Activated T-helper 1 cell treated with Interleukin-2 at 50 U/mL for 16 hours (primary cell): ENCODE measurements around the gene ZNF778.

Experiments used
- DNase-seq: peaks from one replicate; pipeline ENCODE4 v3.0.0-alpha.2; 2020; ENCODE audit warnings: low read depth

ZNF778 gene

DNA sequence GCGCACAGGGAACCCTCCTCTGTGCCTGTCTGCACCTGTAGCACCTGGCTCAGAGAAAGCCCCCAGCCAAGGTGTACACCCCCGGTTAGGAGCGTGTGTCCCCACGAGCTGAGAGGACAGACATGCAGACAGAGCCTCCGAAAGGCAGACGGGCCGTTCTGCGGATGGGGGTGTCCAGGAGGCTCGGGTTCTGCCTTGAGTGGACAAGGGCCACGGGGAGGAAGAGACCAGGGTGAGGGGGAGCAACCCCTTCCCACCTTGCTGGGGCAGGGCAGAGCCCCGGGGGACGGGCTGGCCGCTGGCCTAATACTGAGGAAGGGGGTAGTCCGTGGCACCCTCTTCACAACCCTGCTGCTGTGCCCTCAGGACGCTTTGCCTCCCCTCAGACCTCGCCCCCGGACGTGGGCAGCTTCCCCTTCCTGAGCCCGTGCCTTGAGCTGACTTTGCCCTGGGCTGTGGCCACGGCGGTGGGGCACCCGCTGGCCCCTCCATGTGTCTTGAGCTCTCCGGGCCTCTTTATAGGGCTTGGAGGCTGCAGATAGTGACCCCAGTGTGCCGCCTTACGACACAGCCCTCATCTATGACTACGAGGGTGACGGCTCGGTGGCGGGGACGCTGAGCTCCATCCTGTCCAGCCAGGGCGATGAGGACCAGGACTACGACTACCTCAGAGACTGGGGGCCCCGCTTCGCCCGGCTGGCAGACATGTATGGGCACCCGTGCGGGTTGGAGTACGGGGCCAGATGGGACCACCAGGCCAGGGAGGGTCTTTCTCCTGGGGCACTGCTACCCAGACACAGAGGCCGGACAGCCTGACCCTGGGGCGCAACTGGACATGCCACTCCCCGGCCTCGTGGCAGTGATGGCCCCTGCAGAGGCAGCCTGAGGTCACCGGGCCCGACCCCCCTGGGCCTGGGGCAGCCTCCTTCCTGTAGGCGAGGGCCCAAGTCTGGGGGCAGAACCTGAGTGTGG, 22.9 kb upstream of the ZNF778 start:
- no peak for DNase-seq

DNA sequence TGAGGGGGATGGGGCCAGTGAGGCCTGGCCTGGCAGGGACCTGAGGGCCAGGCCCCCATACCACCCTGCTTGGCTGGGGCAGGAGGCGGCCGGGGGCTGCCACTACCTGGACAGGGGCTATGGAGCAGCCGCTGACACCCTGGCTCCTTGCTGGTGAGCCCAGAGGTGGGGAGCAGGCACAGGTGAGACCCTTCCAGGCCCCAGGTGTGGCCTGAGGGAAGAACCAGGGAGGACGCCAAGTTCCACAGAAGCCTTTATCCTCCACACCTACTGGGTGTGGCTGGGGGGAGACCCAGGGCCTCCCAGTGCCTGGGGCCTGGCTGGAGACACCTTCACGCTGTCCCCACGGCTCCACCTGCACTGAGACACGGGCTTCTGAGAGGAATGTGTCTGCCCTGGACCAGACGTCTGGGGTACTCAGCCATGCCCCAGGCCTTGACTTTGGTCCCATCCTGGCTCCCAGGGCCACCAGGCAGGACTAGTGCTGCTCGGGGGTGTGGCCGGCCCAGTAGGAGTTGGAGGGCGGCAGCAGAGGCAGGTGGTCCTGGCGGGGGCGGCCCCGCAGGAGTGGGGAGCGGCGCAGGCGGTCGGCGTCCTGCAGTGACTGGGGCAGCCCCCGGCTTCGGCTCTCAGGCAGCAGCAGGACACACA, 21.9 kb upstream of the ZNF778 start:
- DNase-seq = no peak

DNA sequence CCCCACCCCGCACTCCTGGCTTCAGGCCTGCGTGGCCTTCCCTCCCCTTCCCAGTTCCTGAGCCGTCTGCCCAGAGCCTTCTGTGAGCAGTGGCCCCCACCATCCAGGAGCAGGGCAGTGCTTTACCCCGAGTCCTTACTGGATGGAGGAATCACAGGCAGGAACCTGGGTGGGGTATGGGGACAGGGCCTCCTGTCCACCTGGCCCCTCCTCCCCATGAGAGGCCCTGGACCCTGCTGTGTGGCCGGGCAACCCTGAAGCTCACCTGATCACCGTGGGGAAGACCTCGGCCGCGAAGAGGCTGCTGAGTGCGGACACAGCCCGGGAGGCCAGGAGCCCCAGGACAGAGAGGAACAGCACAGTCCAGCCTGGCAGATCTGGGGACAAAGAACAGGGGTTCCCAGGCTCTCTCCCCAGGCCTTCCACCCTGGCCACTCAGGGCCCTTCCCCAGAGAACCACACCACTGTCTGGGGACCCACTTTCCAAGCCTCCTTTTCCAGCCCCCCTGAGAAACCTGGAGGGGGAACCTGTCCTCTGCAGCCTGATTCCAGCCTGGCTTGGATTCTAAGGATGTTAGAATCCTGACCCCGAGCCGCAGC, 20.4 kb upstream of the ZNF778 start:
- DNase-seq = no peak

DNA sequence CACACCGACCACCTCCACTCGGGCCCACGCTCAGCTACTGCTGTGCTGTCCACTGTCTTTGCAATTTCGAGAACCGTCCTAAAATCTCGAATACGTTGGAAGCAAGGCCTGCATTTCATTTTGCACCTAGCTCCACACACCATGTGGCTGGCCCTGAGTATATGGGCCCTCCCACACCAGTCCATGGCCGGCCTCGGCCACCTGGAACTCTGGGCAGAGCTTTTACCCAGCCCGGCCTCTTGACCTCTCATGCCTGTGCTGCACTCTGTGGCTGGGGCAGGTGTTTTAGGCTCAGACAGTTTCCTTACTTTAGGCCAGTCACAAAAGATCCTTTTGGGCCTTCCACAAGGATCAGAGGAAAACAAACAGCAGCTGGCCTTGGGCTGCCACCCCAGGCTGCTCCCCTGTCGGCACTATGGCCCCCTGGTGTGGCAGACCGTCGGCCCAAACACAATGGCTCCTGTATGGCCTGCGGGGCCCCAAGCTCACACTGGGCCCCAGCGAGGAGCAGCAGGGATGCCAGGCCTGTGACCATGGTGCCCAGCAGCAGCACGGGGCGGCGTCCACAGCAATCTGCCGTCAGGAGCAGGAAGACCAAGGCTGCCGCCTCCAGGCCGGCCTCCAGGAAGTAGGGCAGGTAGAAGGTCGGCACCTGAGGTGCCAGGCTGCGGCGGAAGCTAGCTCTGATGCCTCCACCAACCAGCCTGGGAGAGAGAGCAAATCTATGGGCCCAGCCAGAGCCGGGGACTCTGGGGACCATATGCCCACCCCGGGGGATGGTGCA, 19.7 kb upstream of the ZNF778 start:
- DNase-seq = no peak

DNA sequence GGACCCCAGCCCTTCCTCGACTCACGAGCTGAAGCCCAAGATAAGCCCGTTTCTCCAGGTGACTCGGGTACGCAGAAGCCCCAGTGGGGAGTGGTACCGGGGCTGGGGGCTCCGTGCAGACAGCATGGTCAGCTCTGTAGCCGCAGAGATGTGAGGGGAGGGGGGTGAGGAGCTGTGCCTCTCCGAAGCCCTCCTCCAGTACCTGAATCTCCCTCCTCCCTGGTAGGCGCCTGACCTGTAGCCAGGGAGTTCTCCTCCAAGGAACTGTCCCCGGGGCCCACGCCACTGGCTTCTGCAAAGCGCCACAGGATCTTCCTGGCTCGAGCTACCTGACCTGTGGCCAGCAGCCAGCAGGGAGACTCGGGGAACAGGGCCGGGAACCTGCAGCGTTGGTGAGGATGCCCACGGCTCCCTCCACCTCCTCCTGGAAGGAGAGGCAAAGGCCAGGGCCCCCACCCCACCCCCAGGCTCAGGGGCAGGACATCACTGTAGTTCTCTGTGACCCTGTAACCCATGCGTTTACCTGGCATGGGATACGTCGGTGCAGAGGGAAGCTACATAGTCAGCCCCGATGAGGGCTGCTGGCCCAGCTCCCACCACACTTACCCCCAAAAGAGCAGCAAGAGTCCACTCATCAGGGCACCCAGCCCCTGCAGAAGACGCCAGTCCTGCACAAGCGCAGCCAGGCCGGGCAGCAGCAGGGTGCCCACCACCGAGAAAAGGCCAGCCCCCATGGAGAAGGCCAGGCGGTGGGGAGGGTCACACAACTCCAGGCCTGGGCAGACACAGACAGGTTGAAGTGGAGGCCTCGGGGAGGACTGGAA, 18.9 kb upstream of the ZNF778 start:
- no peak for DNase-seq

DNA sequence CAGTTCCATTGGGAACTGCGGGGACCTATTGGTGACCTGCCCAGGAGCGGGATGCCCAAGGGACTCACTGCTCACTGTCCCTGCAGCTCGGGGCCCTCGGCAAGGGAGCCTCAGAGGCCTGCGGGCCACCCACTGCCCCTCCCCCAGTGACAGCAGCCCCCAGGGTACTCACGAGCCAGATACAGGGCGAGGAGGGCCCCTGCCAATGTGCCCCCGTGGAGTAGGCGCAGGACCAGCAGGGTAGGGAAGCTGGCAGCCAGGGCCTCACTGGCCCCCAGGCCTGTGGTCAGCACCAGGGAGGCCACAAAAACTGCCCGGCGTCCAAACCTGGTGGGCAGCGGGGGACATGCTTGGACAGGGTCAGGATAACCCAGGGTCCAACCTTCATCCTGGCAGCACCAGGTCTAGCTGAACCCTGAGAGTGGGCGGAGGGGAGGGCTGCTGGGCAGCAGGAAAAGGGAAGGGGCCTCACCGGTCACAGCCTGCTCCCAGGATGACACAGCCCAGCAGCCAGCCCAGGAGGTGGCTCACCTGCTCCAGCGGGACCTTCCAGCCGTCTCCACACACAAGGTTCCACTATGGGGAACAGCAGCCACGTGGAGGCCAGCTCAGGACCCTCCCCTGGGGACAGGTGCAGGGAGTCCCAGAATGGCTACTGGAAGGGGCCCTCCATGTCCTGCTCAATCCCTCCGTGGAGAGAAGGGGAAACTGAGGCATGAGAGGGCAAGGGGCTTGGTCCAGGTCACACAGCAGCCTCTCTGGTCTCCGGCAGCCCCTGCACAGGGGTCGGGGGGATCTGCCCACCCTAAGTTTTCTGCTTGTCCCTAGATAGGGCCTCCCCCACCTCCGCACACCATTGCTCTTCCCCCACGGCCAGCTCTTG, 18.0 kb upstream of the ZNF778 start:
- DNase-seq = no peak

DNA sequence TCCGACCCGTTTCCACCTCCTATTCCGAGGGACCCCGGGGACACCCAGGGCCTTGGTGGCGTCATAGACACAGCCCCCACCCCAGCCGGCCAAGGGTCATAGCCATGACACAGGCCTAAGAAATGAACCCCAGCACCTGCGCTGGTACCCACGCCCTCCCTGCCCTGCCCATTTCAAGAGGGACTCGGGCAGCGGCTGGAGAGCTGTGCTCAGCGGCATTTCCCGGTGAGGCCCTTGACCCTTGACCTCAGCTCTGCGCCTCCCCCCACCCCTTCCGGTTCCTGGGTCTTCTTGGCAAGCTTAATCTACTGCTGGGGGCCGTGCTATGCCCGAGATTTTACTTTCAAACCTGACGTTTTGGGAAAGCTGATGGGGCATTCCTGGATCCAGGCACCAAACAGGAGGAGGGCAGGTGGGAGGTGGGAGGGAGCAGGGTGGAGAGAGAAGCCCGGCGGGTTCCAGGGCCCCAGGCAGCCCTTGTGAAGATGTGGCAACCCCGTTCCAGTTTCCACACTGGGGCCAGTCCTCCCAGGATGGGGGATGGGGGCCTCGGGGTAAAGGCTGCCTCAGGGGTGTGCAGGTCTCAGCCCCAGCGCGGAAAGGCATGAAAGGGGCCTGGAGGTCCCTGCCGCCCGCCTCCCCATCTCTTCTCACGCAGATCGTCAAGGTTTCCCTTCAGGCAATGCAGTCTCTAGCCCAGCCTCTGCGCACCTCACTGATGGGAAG, 17.2 kb upstream of the ZNF778 start, which contains the start of gene SLC22A31:
SLC22A31 (minus strand) TSS at position 414 of the 726 bp plus-strand sequence; CDS start at position 378, 36 bp downstream.
- no peak for DNase-seq

DNA sequence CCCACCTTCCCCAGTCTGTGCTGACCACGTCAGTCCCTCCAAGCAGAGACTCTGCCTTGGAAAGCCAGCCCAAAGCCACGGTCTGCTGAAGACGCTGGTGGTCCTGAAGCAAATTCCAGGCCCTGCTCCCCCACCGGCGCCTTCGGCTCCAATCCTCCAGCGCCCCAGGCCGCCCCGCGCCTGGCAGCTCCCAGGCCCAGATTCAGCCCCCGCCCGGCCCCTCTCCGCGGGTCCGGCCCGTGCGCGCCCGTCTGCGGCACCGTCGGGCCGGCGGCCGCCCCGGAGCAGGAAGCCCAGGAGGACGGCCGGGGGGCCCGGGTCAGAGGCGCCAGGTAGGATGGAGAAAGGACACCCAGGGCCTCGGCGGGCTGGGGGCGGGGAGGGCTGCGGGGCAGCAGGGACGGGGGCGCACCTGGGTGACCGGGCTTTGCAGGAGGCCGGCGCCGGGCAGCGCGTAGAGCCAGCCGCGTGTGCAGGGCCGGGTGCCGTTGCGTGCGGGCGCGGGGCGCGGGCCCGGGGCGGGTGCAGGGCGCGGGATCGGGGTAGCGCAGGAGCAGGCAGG, 16.6 kb upstream of the ZNF778 start:
- DNase-seq = no peak

DNA sequence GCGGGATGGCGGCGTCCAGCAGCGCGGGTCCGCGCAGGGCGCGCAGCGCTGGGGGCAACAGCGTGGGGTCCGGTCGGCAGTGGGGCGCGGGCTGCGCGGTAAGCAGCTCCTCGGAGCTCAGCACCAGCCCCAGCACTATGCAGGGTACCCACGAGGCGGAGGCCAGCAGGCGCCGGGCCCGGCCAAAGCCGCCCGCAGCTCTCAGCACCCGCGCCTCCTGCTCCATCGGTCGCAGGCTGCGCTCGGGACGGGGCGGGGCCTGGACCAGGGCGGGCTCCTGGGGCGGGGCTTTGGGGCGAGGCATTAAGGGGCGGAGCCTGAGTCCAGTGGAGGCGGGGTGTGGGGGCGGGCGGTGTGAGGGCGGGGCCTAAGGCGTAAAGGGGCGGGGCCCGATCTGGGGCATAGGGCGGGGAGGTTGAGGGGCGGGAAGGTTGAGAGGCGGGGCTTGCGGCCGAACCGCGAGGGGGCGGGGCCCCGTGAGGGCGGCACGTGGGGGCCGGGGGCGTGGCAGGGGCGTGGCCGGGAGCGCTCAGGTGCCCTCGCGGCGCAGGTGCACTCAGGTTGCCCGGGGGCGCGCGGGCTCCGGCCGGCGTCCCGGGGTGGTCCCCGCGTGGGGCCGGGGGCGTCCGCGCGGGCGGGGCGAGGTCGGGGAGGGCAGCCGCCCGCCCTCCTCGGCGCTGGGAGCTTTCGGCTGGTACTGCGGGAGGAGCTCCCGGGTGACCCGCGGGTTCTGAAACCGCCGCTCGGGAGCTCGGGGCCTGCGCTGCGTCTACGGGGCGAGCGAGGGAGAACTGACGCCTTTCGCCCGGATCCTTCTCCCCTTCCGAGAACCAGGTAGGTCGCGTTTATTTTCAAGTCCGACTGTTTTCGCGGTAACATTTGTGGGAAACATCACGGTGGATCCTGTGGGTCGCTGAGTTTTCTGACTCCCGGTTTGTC, 15.8 kb upstream of the ZNF778 start:
- peak; percentile 64 for DNase-seq

DNA sequence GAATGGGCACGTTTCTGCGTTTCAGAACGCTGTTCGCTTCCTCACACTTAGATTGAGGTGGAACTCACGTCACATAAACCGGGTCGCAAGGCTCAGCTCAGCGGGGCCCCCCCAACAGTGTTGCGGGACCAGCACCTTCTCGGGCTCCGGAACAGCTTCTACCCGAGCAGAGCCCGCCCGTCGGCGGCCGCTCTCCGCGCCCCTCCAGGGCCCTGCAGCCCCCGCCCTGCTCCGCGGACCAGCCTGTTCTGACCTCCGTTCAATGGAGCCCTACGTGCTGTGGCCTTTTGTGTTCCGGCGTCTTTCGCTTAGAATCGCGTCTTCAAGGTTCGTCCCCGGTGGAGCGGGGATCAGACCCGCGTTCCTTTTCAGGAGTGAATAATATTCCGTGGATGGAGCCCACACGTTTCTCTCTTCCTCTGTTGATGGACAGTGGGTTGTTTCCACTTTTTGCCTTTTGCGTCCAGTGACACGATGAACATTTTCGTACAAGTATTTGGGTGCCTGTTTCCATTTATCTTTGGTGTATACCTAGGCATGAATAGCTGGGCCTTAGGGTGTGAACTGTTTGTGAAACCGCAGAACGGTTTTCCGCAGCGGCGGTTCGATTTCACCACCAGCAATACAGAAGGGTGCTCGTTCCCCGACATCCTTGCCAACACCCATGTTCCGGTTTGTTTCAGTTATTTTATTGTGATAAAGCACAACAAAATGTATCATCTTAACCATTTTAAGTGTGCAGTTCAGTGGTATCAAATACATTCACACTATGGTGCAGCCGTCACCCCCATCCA, 14.9 kb upstream of the ZNF778 start:
- no peak for DNase-seq

DNA sequence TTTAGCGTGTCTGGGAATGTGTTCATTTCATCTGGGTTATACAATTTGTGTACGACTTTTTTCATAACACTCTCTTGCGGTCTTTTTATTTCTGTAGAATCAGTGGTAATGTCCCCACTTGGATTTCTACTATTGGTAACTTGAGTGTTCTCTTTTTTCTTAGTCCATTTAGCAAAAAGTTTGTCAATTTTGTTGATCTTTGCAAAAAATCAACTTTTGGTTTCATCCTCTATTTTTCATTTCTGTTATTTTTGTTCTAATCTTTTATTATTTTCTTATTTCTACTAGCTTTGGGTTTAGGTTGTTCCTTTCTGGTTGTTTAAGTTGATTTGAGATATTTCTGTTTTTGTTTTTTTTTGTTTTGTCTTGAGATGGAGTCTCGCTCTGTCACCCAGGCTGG, 9.5 kb upstream of the ZNF778 start:
- no peak for DNase-seq

DNA sequence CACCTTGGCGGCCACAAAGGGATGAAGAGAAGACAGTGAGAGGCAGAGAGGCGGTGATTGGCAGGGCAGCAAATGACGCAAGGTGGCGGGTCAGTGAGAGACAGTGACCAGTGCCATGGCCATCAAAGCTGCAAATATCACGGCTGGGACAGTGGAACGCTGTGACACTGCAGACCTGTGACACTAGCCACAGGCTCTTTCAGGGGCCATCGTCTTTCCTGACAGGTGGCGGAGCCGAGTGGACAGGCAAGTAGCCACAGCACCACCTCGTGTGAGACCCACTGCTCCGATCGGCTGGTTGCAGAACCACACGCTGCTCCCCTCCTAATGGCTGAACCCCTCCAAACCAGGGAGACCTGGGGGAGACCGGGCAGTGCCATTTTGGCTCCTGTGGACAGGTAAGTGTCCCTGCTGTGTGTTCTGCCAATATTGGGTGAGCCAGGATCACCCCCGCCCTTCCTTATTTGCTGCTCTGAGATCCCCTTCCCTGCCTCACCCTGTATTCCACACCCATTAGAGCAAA, 7.9 kb upstream of the ZNF778 start:
- DNase-seq = no peak

DNA sequence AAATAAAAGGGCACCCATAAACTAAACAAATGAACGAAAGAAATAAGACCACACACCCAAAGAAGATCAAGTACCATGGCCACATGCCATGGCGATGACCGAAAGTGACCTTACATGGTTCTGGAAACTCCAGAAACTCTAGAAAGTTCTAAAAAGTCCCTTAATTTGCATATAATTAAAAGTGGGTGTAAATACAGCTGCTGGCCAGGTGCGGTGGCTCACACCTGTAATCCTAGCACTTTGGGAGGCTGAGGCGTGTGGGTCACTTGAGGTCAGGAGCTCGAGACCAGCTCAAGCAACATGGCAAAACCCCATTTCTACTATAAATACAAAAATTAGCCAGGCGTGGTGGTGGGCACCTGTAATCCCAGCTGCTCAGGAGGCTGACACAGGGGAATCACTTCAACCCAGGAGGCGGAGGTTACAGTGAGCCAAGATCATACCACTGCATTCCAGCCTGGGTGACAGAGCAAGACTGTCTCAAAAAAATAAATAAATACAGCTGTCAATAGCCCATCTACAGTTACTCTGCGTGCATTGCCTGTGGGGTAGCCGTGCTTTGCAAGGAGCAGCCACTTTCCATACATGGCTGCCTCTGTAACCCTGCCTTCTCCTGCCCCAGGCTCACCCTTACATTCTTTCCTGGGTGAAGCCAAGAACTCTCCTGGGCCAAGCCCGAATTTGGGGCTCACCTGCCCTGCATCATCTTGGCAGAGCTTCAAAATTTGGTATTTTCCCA, 7.2 kb upstream of the ZNF778 start:
- no peak for DNase-seq

DNA sequence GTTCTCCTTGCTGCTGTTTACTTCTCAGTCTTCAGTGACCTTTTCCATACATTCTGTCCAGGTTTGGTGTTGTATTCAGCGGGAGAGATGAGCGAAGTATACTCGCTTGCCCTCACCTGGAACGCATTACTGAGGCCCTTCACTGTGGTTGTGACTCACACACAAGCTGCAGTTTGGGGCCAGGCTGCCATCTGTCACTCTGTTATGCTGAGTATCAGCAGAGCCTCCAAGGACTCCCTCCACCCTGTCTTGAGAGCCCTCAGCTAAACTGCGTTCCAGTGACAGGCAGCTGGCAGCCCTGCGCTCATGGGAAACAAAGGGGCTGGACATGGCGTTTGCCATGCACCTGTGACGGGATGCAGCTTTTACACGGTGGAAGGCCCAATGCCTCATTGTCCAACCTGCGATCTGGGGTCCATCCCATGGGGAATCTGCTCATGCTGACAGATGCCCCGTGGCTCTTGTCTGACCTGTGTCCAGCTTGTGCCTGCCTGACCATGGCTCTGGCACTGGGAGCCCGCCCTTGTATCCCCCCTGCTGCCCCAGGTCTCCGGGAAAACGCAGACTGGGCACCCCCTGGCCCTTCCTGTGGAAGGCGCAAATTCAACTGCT, 6.5 kb upstream of the ZNF778 start:
- no peak for DNase-seq

DNA sequence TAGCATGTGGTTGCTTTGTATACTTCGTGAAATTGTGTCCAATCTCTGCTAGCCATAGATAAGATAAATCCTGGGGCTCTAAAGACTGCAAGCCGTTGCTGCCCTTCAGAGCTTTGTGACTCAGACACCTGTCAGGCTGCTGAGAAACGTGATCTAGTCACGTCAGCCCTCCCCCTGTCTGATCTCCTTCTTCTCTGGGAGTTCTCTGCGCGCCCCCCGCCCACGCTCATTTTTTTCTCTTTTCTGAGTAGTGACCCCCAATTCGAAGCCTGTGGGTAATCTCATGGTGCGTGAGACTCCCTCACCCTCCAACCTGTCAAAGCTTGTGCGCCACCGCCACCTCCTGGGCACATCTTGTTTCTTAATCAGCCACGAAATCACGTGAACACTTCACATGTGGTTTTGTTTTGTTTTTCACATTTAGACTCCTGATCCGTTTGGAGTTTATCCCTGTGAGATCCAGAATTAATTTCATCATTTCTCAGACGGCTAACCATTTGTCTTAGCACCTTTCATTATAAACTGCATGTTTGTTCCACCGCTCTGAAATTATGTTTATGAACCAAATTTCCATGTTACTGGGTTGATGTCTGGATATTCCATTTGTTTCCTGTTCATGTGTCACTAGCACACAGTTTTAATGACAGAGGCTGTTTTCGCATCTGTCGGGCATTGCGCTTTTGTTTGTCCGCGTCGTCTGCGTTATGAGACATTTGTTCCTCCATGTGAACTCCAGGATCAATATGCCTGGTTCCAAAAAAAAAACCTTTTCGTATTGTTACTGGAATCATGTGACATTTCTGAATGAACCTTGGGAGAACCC, 977 bp upstream of the ZNF778 start:
- DNase-seq = peak; percentile 64
